ENCODE data around the gene ITPR1.
A peak's percentile ranks its signal among the peaks of the same experiment; 100 is the strongest.

Gene ITPR1

GRCh38 chr3:4525560-4526223 is 32.5 kb downstream of the ITPR1 start:
- DNase-seq: no peak
- in situ Hi-C loops (cut with MboI; ENCODE audit: low pct_unique_long_range_greater_than_20kb, low sequenced_read_pairs): no loop called here

DNA sequence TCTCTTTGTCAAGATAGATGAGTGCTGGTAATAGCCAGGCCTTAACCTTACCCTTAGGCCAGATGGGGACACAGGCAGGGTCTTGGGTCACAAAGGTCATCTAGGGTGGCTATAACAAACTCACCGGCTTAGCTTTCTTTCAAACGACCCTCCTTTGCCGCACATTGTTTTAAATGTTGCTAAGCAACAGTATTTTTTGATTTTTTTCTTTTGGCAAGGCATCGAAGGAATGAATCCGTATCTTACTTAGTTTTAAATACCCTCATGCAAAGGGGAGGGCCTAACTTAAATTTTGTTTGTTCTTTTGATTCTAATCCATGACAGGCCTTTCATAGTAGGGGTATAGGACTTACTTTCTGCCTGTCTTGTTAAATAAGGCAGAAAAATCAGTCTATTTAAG is 35.2 kb downstream of the ITPR1 start:
- in situ Hi-C loops (cut with MboI; ENCODE audit: low pct_unique_long_range_greater_than_20kb, low sequenced_read_pairs): no loop called here
- DNase-seq: no peak

DNA sequence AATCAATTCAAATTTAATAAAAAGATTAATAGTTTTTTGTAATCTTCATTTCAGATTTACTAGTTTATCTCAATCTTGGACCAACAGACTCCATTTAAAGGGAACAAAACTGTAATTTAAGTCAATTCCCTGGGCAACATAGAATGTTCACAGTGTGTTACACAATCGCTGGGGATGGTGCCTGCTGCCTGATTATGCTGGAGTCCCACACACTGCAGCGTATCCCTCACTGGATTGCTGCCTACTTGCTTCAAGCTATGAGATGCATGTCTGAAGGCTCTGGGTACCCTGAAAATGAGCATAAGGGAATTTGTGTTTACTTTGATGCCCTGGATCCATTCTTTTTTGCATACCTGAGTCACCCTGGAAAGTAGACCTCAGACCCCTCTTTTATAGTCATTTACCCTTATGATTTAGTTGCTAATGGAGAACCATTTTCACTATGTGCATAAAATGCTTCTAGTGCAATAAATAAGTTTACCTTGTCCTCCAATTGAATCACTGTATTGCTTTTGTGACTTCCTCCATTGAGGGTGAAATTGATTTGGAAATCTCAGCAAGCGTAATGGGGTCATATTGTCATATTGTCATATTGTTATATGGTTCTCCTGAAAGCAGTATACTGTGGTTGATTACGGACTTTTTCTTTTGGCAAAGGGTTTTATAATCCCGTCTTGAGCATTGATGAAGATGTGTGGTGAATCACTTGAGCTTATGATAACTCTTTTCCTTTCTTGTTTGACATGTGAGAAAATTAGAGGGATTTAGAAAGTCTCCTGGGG is 35.9 kb downstream of the ITPR1 start:
- no peak for DNase-seq
- in situ Hi-C loops (cut with MboI; ENCODE audit: low pct_unique_long_range_greater_than_20kb, low sequenced_read_pairs): no loop called here

DNA sequence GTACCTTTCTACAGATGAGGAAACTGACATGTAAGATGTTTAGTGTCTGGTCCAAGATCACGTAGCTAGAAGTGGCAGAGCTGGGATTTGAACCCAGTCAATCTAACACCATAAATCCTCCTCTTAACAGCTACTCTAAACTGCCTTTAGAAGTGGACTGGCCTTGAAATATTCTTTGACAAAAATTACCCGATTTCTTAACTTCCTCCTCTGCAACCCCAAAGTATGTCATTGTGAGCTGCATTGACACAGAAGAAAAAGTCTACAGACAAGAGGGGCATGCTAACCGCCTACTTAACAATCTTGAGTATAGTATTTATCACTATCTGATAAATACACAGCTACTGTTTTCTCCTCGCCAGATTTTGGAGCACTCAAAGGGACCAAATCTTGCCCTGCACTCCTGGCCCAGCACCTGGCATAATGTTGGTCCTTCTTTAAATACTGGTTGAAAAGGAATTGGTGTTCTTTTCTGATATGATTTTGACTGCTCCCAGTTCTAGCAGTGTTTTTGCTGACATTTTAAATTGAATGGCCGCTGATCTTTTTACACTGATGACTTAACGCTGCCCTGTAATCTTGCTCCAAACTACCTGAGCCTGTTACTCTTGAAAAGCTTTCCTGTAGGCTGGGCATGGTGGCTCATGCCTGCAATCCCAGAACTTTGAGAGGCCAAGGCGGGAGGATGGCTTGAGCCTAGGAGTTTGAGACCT is 36.9 kb downstream of the ITPR1 start:
- no peak for DNase-seq
- in situ Hi-C loops (cut with MboI; ENCODE audit: low pct_unique_long_range_greater_than_20kb, low sequenced_read_pairs): no loop called here

DNA sequence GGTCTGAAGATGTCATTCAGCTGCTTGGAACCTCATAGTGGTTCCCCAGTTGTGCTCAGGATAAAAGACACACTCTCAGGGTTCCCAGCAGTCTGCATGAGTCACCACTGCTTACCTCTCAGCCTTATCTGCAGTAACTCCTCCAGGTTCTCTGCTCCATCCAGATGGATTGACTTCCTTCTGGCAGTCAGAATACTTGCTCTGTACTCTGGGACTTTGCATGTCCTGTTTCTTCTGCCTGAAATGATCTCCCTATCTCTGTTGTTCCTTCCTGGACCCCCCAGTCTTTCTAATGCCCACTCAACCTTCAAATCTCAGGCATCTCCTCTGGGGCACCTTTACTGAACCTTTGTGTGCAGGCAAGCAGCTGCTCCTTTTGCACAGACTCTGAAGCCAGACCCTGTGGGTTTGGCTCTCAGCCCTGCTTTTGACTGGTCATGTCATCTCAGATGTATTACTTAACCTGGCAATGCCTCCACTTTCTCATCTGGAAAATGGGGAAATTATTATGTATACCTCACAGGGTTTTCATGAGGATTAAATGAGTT is 38.4 kb downstream of the ITPR1 start:
- in situ Hi-C loops (cut with MboI; ENCODE audit: low pct_unique_long_range_greater_than_20kb, low sequenced_read_pairs): no loop called here
- DNase-seq: peak; percentile 62

- no peak for DNase-seq
- in situ Hi-C loops (cut with MboI; ENCODE audit: low pct_unique_long_range_greater_than_20kb, low sequenced_read_pairs): no loop called here
Measured at GRCh38 chr3:4532535-4533112, 39.5 kb downstream of the ITPR1 start.

GRCh38 chr3:4533489-4534443 is 40.6 kb downstream of the ITPR1 start:
- DNase-seq: peak; percentile 95
- in situ Hi-C loops (cut with MboI; ENCODE audit: low pct_unique_long_range_greater_than_20kb, low sequenced_read_pairs): no loop called here

DNA sequence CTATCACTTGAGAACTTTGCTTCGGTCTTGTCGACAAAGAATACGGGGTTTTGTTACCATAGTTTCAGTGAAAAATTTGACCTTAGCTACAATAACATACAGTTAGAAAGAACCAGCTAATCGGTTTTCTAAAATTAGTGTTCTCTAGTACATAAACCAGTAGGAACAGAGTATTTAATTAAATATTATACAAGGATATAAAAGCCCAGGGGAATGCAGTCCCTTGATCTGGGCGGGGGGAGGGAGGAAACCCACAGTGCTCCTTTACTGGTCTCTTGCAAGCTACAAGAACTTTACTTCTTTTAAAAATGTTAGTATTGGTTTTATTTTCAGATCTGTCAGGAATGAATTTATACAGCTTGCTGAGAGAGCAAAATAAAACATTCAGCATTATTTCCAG is 41.8 kb downstream of the ITPR1 start:
- in situ Hi-C loops (cut with MboI; ENCODE audit: low pct_unique_long_range_greater_than_20kb, low sequenced_read_pairs): no loop called here
- DNase-seq: no peak

DNA sequence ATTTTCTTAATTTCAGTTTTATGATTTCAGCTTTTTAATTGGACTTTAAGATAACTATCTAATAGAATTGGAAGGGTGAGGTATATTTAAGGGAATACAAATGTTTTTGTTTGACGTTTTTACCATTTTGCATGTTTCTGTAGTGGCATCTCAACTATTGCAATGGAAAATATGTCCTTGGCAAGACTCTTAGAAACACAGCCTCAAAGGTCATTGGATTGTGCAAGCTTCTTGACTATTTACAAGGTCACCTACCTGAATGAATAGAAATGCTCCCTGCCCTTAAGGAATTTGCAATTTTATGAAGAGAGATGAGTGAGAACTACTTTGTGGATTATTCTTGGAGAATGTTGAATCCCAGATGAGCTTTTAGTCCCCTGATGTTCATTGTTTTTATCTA is 43.1 kb downstream of the ITPR1 start:
- no peak for DNase-seq
- in situ Hi-C loops (cut with MboI; ENCODE audit: low pct_unique_long_range_greater_than_20kb, low sequenced_read_pairs): no loop called here

- in situ Hi-C loops (cut with MboI; ENCODE audit: low pct_unique_long_range_greater_than_20kb, low sequenced_read_pairs): no loop called here
- DNase-seq: no peak
Measured at GRCh38 chr3:4540267-4540666, 47.1 kb downstream of the ITPR1 start.

GRCh38 chr3:4543110-4543509 is 50.0 kb downstream of the ITPR1 start:
- no peak for DNase-seq
- in situ Hi-C loops (cut with MboI; ENCODE audit: low pct_unique_long_range_greater_than_20kb, low sequenced_read_pairs): no loop called here

DNA sequence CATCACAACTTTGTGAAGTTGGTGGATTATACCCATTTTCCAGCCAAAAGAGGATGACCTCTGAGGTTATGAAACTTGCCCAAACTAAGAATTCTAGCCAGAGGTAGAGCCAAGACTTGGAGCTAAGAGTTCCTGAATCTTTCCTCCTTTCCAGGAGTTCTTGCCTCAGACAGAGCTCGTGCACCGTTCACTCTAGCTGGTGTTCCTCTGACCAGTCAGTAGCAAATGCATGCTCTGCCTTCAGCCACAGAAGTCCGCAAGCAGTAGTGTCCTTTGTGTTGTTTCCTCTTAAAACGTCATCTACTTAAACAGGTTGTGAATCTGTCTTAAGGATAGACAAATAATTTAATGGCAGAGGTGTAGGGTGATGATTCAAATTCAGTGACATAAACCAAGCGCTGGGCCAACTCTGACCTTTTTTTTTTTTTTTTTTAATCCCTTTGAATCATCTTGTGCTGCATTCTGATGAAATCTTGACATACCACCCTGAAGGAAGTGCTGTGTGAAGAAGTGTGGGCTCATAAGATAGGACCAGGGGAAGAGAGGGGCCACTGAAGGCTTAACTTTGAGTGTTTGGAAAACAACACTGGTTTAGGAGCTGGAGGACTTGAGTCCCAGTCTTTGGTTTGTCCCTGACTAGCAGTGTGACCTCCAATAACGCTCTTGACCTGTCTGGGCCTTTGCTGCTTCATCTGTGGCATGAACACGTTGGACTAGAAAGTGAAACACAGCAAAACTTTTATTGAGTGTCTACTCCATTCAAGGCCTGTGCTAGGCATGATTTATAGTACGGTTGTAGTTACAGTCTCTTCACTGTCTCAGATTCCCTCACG is 53.4 kb downstream of the ITPR1 start:
- no peak for DNase-seq
- in situ Hi-C loops (cut with MboI; ENCODE audit: low pct_unique_long_range_greater_than_20kb, low sequenced_read_pairs): no loop called here

DNA sequence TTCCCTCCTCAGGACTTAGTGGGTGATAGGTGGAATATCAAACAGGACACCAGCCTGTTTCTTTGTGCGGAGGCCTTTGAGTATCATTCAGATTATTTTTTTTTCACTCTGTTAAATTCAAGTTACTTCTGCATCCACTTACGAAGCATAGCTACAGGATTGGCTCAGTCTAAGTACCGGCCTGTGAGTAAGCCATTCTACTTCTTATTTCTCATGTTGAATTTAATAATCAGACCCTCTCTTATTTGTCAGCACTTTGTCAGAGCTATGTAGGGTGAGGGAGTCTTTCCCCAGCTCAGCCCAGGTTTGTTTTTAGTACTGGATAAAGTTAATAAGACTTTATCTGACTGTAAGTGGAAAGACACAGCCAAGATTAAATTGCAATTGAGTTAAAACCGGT is 54.7 kb downstream of the ITPR1 start:
- DNase-seq: no peak
- in situ Hi-C loops (cut with MboI; ENCODE audit: low pct_unique_long_range_greater_than_20kb, low sequenced_read_pairs): no loop called here

DNA sequence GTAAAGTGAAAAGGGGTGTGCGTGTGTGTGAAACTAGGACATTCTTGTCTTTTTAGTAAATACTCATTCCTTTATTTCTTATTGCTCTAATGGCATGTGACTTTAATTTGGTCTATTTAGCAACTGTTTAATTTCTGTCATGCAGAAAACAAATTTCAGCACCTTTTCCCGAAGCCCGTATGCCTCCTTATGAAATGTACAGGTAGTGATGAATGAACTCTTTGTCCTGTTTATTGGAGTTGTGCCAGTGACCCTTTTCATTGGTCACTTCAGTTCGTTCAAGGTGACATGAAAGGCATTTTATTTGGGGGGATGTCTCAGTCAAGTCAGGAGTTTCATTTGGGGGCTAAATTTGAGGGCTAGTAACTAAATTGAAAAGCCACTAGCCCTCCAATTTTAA is 55.2 kb downstream of the ITPR1 start:
- DNase-seq: no peak
- in situ Hi-C loops (cut with MboI; ENCODE audit: low pct_unique_long_range_greater_than_20kb, low sequenced_read_pairs): no loop called here

GRCh38 chr3:4548780-4549179 is 55.6 kb downstream of the ITPR1 start:
- DNase-seq: no peak
- in situ Hi-C loops (cut with MboI; ENCODE audit: low pct_unique_long_range_greater_than_20kb, low sequenced_read_pairs): no loop called here

GRCh38 chr3:4549896-4550295 is 56.7 kb downstream of the ITPR1 start:
- in situ Hi-C loops (cut with MboI; ENCODE audit: low pct_unique_long_range_greater_than_20kb, low sequenced_read_pairs): no loop called here
- no peak for DNase-seq

DNA sequence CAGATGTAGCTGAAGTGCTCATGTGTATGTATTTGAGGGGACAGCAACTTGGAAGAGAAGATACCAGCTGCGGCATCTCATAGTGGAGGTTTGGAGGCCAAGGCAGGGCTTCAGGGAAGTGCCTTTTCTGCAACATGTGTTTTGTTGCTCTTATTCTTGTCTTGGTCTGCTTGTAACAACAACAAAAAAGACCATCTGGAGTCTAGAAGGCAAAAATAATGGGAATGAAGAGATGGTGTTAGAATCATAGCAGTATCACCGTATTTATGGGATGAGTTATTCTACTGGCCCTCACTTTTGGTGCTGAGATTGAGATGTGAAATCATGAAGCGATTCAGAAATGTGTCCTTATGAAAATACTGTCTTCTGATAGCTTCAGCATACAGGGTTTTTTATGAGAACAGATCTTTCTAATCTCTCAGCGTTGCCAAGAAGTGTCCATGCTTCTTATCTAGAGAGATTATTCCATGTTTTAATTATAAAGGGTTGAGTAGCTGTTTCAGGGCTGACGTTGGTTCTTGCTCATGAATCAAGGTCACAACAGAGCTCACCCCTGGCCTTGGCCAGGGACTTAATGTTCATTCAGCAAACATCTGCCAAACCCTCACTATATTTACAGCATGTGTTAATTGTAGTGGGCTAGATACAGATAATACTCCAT is 58.0 kb downstream of the ITPR1 start:
- DNase-seq: no peak
- in situ Hi-C loops (cut with MboI; ENCODE audit: low pct_unique_long_range_greater_than_20kb, low sequenced_read_pairs): no loop called here
